ENCODE results near the gene FBP2.

Gene FBP2

DNA sequence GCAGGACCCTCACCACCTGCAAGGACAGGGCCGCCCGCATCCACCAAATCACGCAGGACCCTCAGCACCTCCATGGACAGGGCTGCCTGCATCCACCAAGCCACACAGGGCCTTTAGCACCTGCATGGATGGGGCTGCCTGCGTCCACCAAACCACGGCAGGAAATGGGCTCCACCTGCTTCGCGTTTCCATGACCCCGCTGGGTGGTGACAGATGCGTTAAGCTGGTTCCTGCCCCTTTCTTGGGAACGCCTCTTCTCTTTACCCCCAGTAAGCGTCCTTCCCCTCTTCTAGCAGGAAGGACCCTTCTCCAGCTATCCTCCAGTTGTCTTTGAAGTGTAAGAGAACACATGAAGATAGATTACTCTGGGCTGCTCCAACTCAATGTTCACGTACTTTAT, 32.2 kb upstream of the FBP2 start:
- H3K9me3 ChIP-seq: no peaks in the 10 kb centered on the region
- TF ChIP-seq, protein P1, sequence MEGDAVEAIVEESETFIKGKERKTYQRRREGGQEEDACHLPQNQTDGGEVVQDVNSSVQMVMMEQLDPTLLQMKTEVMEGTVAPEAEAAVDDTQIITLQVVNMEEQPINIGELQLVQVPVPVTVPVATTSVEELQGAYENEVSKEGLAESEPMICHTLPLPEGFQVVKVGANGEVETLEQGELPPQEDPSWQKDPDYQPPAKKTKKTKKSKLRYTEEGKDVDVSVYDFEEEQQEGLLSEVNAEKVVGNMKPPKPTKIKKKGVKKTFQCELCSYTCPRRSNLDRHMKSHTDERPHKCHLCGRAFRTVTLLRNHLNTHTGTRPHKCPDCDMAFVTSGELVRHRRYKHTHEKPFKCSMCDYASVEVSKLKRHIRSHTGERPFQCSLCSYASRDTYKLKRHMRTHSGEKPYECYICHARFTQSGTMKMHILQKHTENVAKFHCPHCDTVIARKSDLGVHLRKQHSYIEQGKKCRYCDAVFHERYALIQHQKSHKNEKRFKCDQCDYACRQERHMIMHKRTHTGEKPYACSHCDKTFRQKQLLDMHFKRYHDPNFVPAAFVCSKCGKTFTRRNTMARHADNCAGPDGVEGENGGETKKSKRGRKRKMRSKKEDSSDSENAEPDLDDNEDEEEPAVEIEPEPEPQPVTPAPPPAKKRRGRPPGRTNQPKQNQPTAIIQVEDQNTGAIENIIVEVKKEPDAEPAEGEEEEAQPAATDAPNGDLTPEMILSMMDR (IDR thresholded peaks at IDR 0.05; ENCODE audit: low read depth, low read length): no peak
- no peak overlapping the region for H3K4me3 ChIP-seq (ENCODE audit: low read depth, low read length)
- no peaks in the 10 kb centered on the region for H3K36me3 ChIP-seq
- H3K4me1 ChIP-seq: no peaks in the 10 kb centered on the region
- no peak for DNase-seq
- H3K27me3 ChIP-seq: no peaks in the 10 kb centered on the region

DNA sequence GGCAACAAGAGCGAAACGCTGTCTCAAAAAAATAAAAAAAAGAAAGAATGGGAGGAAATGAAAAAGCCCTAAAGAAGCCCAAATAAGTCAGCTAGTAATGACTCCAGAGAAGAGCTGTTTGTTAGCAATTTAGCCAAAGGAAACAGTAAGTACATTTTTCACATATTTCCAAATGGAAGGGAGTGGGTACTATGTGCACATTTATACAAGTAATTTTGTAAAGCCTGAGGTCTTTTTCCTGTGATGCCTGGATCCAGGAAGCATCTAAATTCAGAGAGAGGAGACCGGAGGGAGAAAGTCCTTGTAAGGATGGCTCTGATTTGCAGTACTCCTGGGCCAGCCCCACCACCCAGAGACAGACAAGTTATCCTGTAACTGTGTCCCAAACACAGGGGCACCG, 31.0 kb upstream of the FBP2 start:
- DNase-seq: no peak
- H3K4me1 ChIP-seq: no peaks in the 10 kb centered on the region
- no peaks in the 10 kb centered on the region for H3K27me3 ChIP-seq
- no peak overlapping the region for H3K4me3 ChIP-seq (ENCODE audit: low read depth, low read length)
- H3K9me3 ChIP-seq: no peaks in the 10 kb centered on the region
- TF ChIP-seq, protein P1 (IDR thresholded peaks at IDR 0.05; ENCODE audit: low read depth, low read length): no peak
- H3K36me3 ChIP-seq: no peaks in the 10 kb centered on the region

DNA sequence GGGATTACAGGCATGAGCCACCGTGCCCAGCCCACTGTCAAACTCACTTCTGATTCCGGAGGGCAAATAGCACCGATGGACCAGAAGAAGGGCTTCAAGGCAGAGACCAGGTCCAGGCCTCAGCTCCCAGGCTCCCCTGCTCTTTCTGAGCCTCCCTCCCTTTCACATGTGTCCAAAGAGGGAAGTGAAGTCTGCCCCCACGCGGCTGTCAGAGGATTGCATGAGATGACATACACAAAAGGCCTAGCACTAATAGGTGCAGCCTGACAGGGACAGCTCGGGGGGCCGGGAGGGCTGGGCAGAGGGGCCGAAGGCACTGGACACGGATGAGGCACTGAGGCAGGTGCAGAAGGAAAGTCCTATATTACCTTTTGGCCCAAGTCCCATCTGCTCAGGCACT, 29.6 kb upstream of the FBP2 start:
- Histone ChIP-seq H3K4me3 (ENCODE audit: low read depth, low read length) (no peak overlapping the region), H3K4me1 (no peaks in the 10 kb centered on the region), H3K27me3 (no peaks in the 10 kb centered on the region), H3K9me3 (no peaks in the 10 kb centered on the region), H3K36me3 (no peaks in the 10 kb centered on the region)
- DNase-seq: peak; percentile 78
- TF ChIP-seq, protein P1 (IDR thresholded peaks at IDR 0.05; ENCODE audit: low read depth, low read length): peak; percentile 75

DNA sequence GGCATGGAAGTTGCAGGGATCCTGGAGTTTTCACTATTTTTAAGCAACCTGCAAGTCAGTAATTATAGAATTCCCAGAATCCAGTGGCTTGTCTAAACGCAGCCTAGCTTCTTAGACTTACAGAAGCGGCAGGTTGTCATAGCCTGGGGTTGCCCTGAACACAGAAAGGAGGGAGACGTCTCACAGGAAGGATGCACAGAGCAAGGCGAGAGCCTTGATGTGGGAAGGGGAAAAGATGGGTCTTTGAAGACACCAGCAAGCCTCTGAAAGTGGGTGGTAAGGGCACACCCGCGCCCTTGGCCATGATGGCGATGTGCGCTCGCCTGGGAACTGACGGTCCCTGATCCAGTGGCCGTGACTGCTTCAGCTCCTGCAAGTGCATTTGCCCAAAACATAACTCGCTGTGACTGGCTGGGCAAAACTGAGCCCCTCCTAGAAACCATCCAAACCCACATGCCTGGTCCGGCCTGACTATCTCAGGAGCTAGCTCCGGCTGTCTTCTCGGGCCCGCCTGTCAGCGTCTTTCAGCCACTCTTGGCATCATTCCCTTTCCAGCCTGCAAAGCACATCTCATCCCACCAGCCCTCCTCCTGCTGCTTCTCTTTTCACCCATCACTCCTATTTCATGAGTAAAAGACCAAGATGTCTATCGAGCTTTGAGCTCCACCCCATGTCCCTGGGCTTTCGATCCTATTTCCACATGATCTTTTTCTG, 28.6 kb upstream of the FBP2 start:
- no peak overlapping the region for H3K4me3 ChIP-seq (ENCODE audit: low read depth, low read length)
- DNase-seq: no peak

DNA sequence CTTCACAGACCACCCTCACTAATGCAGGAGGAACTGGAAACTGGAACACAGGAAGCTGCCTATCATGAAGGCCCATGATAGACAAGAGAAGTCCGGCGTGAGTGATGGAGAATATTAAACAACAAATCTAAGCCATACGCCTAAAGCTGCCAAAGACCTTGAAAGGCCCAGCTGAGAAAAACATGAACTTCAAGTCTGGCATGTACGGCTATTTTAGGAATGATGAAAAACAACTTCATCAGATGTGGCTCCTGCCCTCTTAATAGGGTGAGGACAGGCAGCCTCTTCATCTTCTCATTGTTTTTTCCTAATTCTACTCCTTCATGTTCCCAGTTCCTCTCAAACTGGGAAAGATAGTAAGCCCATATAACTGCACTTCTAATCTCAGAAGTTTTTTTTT, 25.4 kb upstream of the FBP2 start:
- no peak overlapping the region for H3K4me3 ChIP-seq (ENCODE audit: low read depth, low read length)

More for the DNA sequence above, 28.6 kb upstream of the FBP2 start:
- Histone ChIP-seq H3K27me3 (no peaks in the 10 kb centered on the region), H3K4me1 (no peaks in the 10 kb centered on the region; the same call in 1 of the 2 replicates), H3K36me3 (no peaks in the 10 kb centered on the region), H3K9me3 (no peaks in the 10 kb centered on the region)
- TF ChIP-seq, protein P1 (IDR thresholded peaks at IDR 0.05; ENCODE audit: low read depth, low read length): no peak

DNA sequence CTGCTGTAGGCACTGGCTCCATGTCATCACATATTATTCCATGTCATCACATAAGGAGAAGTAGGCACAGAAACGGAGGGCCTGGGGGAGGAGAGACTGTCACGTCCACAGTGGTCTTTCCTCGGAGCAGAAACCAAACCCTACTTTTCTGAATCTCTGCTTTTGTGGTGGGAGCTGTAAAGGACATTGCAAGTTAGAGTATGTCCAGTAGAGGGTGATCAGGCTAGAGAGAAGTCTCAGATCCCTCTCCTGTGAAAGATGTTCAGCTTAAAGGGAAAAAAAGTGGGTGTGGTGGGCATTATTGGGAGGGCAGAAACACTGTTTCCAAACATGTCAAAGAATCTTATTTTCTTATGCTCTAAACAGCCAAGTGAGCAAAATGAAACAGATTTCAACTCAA, 19.4 kb upstream of the FBP2 start:
- DNase-seq: no peak
- TF ChIP-seq, protein P1 (IDR thresholded peaks at IDR 0.05; ENCODE audit: low read depth, low read length): peak; percentile 46
- Histone ChIP-seq H3K27me3 (no peaks in the 10 kb centered on the region), H3K36me3 (no peaks in the 10 kb centered on the region), H3K4me3 (ENCODE audit: low read depth, low read length) (no peak overlapping the region), H3K4me1 (peaks cover 15% of the 10 kb centered on the region), H3K9me3 (no peaks in the 10 kb centered on the region)

More for the DNA sequence above, 25.4 kb upstream of the FBP2 start:
- DNase-seq: no peak
- H3K4me1 ChIP-seq: no peaks in the 10 kb centered on the region; the same call in 1 of the 2 replicates
- no peaks in the 10 kb centered on the region for H3K27me3 ChIP-seq
- TF ChIP-seq, protein P1 (IDR thresholded peaks at IDR 0.05; ENCODE audit: low read depth, low read length): no peak
- H3K36me3 ChIP-seq: no peaks in the 10 kb centered on the region
- H3K9me3 ChIP-seq: no peaks in the 10 kb centered on the region
